Measurements from ENCODE around the gene SYTL3. TPM values are rescaled to one million over a fixed set of nuclear protein-coding genes. Genes with fewer than 3 reads are reported as not detected.

Gene SYTL3
- total RNA-seq, 1 donor from 2014 or later = 6.0 TPM

DNA sequence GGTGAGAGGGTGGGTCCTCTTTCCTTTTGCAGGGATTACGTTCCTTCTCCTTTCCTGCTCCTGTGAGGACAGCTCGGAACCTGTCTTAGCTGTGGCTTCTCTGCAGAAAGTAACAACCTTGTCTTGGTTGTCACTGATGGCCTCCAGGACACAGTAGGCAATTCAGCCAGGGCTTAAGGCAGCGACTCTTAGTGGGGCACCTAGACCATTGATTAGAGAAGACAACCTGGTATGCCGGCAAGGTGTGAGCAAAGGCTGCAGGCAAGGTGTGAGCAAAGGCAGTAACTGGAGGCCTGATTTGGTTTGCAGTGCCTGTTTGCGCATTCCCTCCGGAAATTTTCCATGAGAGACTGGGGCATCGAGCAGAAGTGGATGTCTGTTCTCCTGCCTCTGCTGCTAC lies 42.9 kb upstream of the SYTL3 start:
- Mint-ChIP-seq H3K4me3 (no peak overlapping the region), H3K27ac (no peak overlapping the region), H3K4me1 (no peaks in the 10 kb centered on the region), H3K9me3 (no peaks in the 10 kb centered on the region), H3K36me3 (ENCODE audit: low read depth) (peaks cover 72% of the 10 kb centered on the region), H3K27me3 (no peaks in the 10 kb centered on the region)
- DNase-seq (no peak), ATAC-seq (ENCODE audit: low read depth) (no peak)
- TF ChIP-seq, protein P1, sequence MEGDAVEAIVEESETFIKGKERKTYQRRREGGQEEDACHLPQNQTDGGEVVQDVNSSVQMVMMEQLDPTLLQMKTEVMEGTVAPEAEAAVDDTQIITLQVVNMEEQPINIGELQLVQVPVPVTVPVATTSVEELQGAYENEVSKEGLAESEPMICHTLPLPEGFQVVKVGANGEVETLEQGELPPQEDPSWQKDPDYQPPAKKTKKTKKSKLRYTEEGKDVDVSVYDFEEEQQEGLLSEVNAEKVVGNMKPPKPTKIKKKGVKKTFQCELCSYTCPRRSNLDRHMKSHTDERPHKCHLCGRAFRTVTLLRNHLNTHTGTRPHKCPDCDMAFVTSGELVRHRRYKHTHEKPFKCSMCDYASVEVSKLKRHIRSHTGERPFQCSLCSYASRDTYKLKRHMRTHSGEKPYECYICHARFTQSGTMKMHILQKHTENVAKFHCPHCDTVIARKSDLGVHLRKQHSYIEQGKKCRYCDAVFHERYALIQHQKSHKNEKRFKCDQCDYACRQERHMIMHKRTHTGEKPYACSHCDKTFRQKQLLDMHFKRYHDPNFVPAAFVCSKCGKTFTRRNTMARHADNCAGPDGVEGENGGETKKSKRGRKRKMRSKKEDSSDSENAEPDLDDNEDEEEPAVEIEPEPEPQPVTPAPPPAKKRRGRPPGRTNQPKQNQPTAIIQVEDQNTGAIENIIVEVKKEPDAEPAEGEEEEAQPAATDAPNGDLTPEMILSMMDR (IDR thresholded peaks at IDR 0.05) = no peak
- intact Hi-C loops (cut with micrococcal nuclease) = no loop called here
- ChIA-PET CTCF (interaction anchor here (0.9 to 7.4 kb wide), 2 partner anchors 387 to 393 kb away, joined by 4 to 50 read pairs; no protein-coding TSS in a partner anchor), POLR2A (no interaction called here)

DNA sequence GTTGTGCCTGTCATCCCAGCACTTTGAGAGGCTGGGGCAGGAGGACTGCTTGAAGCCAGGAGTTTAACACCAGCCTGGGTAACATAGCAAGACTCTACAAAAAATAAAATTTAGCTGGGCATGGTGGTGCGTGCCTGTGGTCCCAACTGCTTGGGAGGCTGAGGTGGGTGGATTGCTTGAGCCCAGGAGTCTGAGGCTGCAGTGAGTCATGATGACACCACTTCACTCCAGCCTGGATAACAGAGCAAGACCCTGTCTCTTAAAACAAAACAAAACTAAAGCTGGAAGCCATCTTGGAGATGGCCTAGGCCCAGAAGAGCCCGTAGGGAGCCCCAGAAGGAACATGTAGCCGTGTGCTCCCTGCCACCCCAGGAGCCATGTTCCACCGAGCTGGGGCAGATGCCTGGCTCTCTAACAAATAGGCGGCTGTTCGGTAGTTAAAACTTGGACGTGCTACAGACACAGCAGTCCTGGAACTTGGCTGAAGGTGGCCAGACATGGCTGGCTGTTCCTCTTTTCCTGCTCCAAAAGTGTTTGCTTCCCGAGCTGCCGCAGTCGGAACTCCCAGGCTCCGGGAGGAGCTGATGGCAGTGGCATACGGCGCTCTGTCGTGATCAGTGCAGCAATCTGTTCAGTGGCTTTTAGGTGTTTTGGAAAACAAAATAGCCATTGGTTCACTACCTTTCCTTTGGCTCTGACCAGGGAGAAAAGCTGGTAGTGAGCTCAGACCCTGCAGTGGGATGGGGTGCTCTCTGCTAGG lies 42.3 kb upstream of the SYTL3 start:
- Mint-ChIP-seq H3K9me3 (no peaks in the 10 kb centered on the region), H3K4me3 (no peak overlapping the region), H3K36me3 (ENCODE audit: low read depth) (peaks cover 73% of the 10 kb centered on the region), H3K27ac (no peak overlapping the region), H3K27me3 (no peaks in the 10 kb centered on the region), H3K4me1 (no peaks in the 10 kb centered on the region)
- ChIA-PET POLR2A (no interaction called here), CTCF (interaction anchor here (0.9 to 7.4 kb wide), 2 partner anchors 387 to 393 kb away, joined by 4 to 50 read pairs; no protein-coding TSS in a partner anchor)
- TF ChIP-seq, protein P1 (IDR thresholded peaks at IDR 0.05) = no peak
- intact Hi-C loops (cut with micrococcal nuclease) = no loop called here
- ATAC-seq (ENCODE audit: low read depth) (no peak), DNase-seq (no peak)

DNA sequence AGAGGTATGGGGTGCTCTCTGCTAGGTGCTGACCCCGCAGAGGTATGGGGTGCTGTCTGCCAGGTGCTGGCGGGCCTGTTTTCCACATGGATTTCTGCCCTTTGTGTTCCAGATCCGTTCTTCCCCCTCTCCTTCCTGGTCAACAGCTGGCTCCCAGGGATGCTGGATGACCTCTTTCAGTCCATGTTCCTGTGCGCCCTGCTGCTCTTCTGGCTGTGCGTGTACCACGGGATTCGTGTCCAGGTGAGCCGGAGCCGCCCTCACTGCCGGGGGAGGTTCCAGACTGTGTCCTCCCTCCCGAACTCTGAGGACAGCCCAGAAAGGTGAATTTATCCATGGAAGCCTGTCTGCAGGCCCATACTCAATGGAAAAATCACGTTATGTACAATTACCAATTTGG lies 41.6 kb upstream of the SYTL3 start:
- H3K9me3 Mint-ChIP-seq = no peaks in the 10 kb centered on the region
- POLR2A ChIA-PET = no interaction called here
- ATAC-seq (ENCODE audit: low read depth) (no peak), DNase-seq (no peak)
- H3K27me3 Mint-ChIP-seq = no peaks in the 10 kb centered on the region
- no peak overlapping the region for H3K27ac Mint-ChIP-seq
- H3K36me3 Mint-ChIP-seq (ENCODE audit: low read depth) = peaks cover 73% of the 10 kb centered on the region
- intact Hi-C loops (cut with micrococcal nuclease) = no loop called here
- TF ChIP-seq, protein P1 (IDR thresholded peaks at IDR 0.05) = no peak
- no peak overlapping the region for H3K4me3 Mint-ChIP-seq
- CTCF ChIA-PET = interaction anchor here (7.4 kb wide), 1 partner anchor 388 kb away, joined by 50 read pairs; no protein-coding TSS in a partner anchor
- no peaks in the 10 kb centered on the region for H3K4me1 Mint-ChIP-seq

DNA sequence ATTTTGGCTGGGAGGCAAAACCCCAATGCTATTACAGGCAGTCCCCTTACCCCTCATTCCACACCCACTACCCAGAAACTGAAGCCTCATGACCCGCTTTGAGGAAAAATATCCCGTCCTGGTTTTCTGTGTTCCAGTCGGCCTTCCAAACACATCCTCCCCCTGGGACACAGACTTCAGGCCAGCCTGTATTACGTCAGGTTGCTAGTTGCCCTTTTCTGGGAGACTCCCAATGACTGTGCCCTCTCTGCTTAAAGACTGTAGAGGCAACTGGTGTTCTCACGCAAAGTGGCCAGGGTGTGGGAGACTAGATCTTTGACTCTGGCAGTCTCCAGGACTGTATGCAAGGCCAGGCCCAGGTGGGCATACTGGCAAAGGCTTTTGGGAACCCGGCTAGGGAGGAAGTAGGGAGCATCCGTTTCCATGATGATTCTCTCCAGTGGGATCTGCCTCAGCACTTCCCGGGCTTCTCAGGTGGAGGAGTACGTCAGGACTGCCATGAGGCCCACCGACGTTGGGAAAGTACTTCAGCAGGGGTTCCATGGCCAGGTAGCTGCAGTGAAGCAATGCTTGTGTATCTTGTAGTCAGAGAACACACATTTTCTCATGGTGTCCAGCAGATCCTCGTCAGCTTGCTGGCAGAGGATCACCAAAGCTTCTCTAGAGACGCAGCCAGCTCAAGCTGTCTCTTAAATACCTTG lies 40.2 kb upstream of the SYTL3 start:
- H3K27ac Mint-ChIP-seq = no peak overlapping the region
- no peaks in the 10 kb centered on the region for H3K4me1 Mint-ChIP-seq
- peaks cover 70% of the 10 kb centered on the region for H3K36me3 Mint-ChIP-seq (ENCODE audit: low read depth)
- ChIA-PET POLR2A (no interaction called here), CTCF (interaction anchor here (1.3 kb wide), 1 partner anchor 82 kb away, joined by 6 read pairs; no protein-coding TSS in a partner anchor)
- DNase-seq (no peak), ATAC-seq (ENCODE audit: low read depth) (no peak)
- TF ChIP-seq, protein P1 (IDR thresholded peaks at IDR 0.05) = no peak
- no peak overlapping the region for H3K4me3 Mint-ChIP-seq
- H3K9me3 Mint-ChIP-seq = no peaks in the 10 kb centered on the region
- intact Hi-C loops (cut with micrococcal nuclease) = no loop called here
- no peaks in the 10 kb centered on the region for H3K27me3 Mint-ChIP-seq

DNA sequence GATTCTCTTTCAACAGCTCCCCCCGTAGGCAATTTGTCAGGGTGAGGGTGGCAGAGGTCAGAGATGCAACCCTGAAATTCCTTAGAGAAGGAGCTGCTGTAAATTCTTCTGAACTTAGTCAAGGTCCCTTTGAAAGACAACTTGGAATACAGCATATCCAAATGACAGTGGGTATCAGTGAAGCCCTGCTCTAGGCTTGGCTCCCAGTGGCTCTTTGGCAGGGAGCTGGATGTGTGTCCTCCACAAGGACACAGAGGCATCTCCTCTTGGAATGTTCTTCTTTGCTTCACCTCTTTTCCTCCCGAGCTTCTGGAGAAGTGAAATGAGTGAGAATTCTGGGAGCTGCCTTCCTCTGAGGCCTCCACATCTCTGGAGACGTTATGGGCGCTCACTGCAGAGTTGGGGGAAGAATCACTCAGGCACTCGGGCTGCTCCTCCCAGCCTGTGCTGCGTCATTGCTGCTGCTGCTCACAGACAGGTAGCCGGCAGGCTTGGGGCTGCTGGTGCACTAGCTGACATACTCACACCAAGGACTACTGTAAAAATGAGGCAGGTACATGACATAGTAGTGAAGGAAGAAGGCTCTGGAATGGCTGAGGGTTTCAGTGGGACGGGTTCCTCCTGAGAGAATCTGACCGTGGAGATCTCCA lies 39.4 kb upstream of the SYTL3 start:
- Mint-ChIP-seq H3K4me3 (no peak overlapping the region), H3K27ac (no peak overlapping the region), H3K36me3 (ENCODE audit: low read depth) (peaks cover 77% of the 10 kb centered on the region), H3K9me3 (no peaks in the 10 kb centered on the region), H3K4me1 (no peaks in the 10 kb centered on the region), H3K27me3 (no peaks in the 10 kb centered on the region)
- DNase-seq = no peak
- ChIA-PET POLR2A (no interaction called here), CTCF (interaction anchor here (1.3 kb wide), 1 partner anchor 81 kb away, joined by 6 read pairs; no protein-coding TSS in a partner anchor)
- ATAC-seq (ENCODE audit: low read depth) = no peak
- intact Hi-C loops (cut with micrococcal nuclease) = no loop called here
- TF ChIP-seq, protein P1 (IDR thresholded peaks at IDR 0.05) = no peak

Measured in activated B cell treated with CpG ODN at 0.5 μM for 24 hours (primary cell).